Glutamatergic neuron (in vitro differentiated cells): Measurements from ENCODE around the gene MAP3K5. TPM values are rescaled to one million over a fixed set of nuclear protein-coding genes. Genes with fewer than 3 reads are reported as not detected.
A peak's percentile ranks its signal among the peaks of the same experiment; 100 is the strongest.

Experiments
- DNase-seq: peaks from one replicate; pipeline ENCODE4 v3.0.0; 2022
- H3K27ac Mint-ChIP-seq: one replicate; pipeline ENCODE4 v1.8.0; 2020; ENCODE audit warnings: mild to moderate bottlenecking, mixed read lengths, inconsistent platforms; ENCODE audit not compliant: unreplicated experiment
- H3K27me3 Mint-ChIP-seq: one replicate; pipeline ENCODE4 v1.8.0; 2020; ENCODE audit warnings: mild to moderate bottlenecking, moderate library complexity, mixed read lengths, inconsistent platforms; ENCODE audit not compliant: unreplicated experiment
- H3K36me3 Mint-ChIP-seq: one replicate; pipeline ENCODE4 v1.8.0; 2020; ENCODE audit warnings: mild to moderate bottlenecking, mixed read lengths, inconsistent platforms; ENCODE audit not compliant: unreplicated experiment
- H3K4me1 Mint-ChIP-seq: one replicate; pipeline ENCODE4 v1.8.0; 2020; ENCODE audit warnings: mild to moderate bottlenecking, low read depth, mixed read lengths, inconsistent platforms; ENCODE audit not compliant: unreplicated experiment
- H3K4me3 Mint-ChIP-seq: one replicate; pipeline ENCODE4 v1.8.0; 2020; ENCODE audit warnings: mild to moderate bottlenecking, mixed read lengths, inconsistent platforms; ENCODE audit not compliant: unreplicated experiment
- H3K9me3 Mint-ChIP-seq: one replicate; pipeline ENCODE4 v1.8.0; 2020; ENCODE audit warnings: mild to moderate bottlenecking, moderate library complexity, mixed read lengths, inconsistent platforms; ENCODE audit not compliant: unreplicated experiment
- CTCF ChIP-seq: fragments of 200-600 bp; sonication (generic); IDR thresholded peaks from one replicate; pipeline ENCODE4 v1.5.0; 2021; ENCODE audit not compliant: partially characterized antibody, unreplicated experiment
- total RNA-seq: library from RNA; stranded (reverse); fragmentation: NEBNext Ultra II Directional; extraction: Animal tissue kit (Norgen Biotek cat#: 25700); gene quantifications from one replicate; pipeline ENCODE4 v1.2.1, GENCODE V29; 2021; ENCODE audit not compliant: unreplicated experiment

MAP3K5 gene
- total RNA-seq, 1 donor from 2014 or later = 0.66 TPM

GRCh38 chr6:136657666-136658065, 134.6 kb downstream of the MAP3K5 start:
- Mint-ChIP-seq H3K36me3 (no peaks in the 10 kb centered on the region), H3K9me3 (no peaks in the 10 kb centered on the region), H3K27me3 (peaks cover 2% of the 10 kb centered on the region), H3K4me1 (no peaks in the 10 kb centered on the region), H3K27ac (no peak overlapping the region), H3K4me3 (no peak overlapping the region)
- DNase-seq = no peak
- TF ChIP-seq CTCF = no peak

GRCh38 chr6:136656121-136656520, 136.2 kb downstream of the MAP3K5 start:
- Mint-ChIP-seq H3K4me3 (no peak overlapping the region), H3K36me3 (no peaks in the 10 kb centered on the region), H3K27ac (no peak overlapping the region), H3K4me1 (no peaks in the 10 kb centered on the region), H3K27me3 (peaks cover 2% of the 10 kb centered on the region), H3K9me3 (no peaks in the 10 kb centered on the region)
- TF ChIP-seq CTCF = no peak
- no peak for DNase-seq

DNA sequence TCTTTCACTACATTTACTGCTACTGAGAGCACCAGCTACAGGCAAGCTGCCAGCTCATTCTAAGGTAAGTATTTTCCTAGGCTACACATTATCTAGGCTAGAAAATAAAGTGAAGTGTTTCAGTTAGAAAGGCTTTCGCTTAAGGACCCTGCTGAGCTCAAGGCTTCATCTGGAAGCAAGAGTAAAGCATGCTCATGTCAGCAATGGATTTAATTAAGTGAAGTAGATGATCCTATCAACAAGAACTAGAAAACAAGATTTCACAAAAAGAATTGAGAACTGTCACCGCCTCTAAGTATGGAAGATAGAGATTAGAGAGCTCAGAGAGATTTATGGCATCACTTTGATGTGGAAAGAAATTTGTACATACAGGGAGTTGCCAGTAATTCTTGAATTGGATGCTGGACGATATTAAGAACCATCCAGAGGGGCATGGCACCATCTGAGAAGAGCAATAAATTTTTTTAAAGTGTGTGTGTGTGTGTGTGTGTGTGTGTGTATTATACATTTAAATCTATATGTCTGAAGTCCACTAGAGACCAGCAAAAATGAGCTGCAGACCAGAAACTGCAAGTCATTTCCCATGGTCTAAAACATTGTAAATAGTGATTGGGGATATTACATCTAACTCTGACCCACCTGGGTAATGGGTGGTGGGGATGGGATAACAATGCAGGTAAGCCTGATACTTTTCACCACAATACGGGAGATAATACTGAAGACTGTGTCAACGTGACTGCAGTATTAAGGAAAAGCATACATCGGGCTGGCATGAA, 136.8 kb downstream of the MAP3K5 start:
- TF ChIP-seq CTCF = no peak
- Mint-ChIP-seq H3K4me3 (no peak overlapping the region), H3K9me3 (no peaks in the 10 kb centered on the region), H3K36me3 (no peaks in the 10 kb centered on the region), H3K4me1 (no peaks in the 10 kb centered on the region), H3K27ac (no peak overlapping the region), H3K27me3 (peaks cover 2% of the 10 kb centered on the region)
- no peak for DNase-seq

DNA sequence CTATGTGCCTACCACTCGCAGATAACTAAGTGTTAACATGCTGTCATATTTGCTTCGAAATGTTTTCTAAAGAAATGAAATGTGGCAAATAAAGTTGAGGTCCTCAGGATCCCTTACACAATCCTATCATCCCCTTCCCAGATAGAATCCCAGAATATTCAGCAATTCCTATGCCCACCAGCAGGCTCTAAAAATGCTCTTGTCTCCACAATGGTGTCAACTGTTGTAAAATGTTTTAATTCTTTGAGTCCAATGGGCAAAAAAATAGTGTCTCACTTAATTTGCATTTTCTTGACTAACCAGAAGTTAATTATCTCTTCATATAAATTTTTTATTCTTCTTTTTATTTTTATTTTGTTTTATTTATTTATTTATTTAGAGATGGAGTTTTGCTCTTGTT, 138.2 kb downstream of the MAP3K5 start:
- Mint-ChIP-seq H3K27ac (no peak overlapping the region), H3K4me3 (no peak overlapping the region), H3K9me3 (no peaks in the 10 kb centered on the region), H3K36me3 (no peaks in the 10 kb centered on the region), H3K4me1 (no peaks in the 10 kb centered on the region), H3K27me3 (peaks cover 2% of the 10 kb centered on the region)
- no peak for DNase-seq
- peak; percentile 59 for TF ChIP-seq CTCF

GRCh38 chr6:136652656-136653055, 139.6 kb downstream of the MAP3K5 start:
- Mint-ChIP-seq H3K27ac (no peak overlapping the region), H3K27me3 (peaks cover 2% of the 10 kb centered on the region)

More at GRCh38 chr6:136652656-136653055, 139.6 kb downstream of the MAP3K5 start:
- no peak for TF ChIP-seq CTCF
- no peak overlapping the region for H3K4me3 Mint-ChIP-seq
- H3K36me3 Mint-ChIP-seq = no peaks in the 10 kb centered on the region
- DNase-seq = no peak
- H3K9me3 Mint-ChIP-seq = no peaks in the 10 kb centered on the region
- H3K4me1 Mint-ChIP-seq = no peaks in the 10 kb centered on the region
